TTC549 (cell line): ENCODE results near the gene NAA16.
A peak's percentile ranks its signal among the peaks of the same experiment; 100 is the strongest.

ENCODE experiments used
- FAIRE-seq: peaks from 2 replicates; lab custom pipeline; 2012; peaks lifted over from hg19 to GRCh38; lab: Jason Lieb, UNC

Gene NAA16

DNA sequence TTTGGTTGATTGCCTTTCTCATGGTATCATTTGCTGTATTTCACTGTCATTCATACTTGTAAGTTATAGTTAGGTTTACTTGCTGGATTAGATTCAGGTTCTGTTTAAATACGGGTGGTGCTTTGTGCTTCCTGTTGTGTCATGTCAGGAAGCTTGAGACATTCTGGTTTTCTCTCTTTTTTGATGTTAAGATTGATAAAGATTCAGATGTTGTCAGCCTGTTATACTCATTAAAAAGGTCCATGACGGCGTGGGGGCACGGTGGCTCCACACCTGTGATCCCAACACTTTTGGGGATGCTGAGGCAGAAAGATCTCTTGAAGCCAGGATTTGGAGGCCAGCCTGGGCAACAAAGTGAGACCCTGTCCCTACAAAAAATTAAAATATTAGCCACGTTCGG, 45.7 kb downstream of the NAA16 start:
- FAIRE-seq: no peak

DNA sequence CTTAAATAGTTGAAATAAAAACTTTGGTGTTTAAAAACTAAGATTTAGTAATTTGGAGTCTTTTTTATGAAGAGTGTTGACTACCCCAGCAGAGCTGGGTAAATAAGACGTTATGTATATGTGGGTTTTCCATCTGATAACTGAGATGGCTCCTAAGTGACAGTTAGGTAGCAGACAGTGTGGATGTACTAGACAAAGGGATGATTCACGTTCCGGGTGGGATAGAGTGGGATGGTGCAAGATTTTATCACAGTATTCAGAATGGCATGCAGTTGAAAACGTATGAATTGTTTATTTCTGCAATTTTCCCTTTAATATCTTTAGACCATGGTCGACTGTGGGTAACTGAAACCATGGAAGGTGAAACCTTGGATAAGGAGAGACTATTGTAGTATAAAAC, 50.4 kb downstream of the NAA16 start:
- FAIRE-seq: no peak

DNA sequence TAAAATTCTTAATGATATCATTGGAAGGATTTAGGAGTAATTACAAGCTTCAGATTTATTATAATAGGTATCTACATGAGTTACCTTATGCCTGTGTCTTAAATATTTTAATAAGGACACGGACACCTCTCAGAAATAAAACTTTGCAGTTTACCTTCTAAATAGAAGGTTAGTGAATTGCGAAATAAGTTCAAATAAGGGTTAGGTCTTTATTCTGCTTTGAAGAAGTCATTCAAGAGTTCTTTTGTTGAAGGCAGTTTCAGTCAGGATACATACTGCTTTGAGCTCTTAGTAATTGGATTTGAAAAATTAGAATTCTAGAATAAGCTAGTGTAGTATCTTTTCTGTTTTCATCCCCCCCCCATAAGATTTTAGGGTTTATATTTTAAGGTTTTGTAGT, 53.0 kb downstream of the NAA16 start:
- no peak for FAIRE-seq

GRCh38 chr13:41365631-41366030, 54.6 kb downstream of the NAA16 start:
- no peak for FAIRE-seq

DNA sequence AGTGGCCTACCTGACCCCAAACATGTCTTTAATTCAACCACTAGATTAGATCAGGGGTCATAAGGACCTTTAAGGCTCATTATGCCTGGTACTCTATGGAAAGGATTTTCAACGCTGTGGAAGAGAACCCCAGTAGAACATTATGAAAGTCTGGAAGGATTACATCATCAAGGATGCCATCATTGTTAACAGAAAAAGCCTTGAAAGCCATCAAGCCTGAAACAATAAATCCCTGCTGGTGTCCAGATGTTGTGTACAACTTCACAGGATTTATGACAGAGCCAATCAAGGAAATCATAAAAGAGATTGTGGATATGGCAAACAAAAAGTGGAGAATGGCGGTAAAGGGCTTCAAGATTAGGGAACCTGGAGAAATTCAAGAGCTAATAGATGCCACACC, 59.7 kb downstream of the NAA16 start:
- FAIRE-seq: no peak

GRCh38 chr13:41377446-41377845, 66.4 kb downstream of the NAA16 start:
- FAIRE-seq: no peak

DNA sequence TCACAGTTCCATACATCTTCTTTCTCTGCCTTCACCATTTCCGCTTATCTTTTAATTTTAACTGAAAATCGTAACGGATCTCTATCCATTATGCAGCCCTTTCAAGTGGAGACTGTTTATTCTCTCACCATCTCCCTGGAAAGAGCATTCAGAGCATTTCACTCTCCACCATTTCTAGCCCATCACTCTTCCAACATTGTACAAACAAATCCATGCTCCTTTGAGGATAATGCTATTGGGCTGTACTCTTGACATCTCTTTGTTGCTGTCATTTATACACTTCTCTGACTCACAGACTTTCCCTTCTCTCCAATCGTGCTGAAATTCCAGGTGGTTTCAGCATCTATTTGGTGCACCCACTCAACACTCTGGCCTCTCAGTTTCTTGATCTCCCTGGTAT, 71.4 kb downstream of the NAA16 start:
- no peak for FAIRE-seq

DNA sequence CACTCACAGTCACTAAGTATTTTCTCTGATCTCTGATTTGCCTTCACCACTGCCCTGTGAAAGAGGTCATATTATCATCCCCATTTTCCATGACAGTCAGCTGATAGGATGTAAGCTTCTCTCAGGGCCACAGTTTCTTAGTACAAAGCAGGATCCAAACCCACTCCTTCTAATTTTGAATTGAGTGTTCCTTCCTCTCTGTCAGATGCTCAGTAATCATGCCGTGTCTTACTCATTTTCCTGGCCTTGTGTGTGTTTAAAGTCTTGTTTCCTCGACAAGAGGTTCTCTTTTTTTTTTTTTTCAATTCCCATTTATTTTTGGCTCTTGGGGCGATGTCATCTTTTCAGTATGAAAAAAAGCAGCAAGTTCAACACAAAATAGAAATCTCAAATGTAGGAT, 72.3 kb downstream of the NAA16 start:
- FAIRE-seq: no peak

- FAIRE-seq: peak; percentile 66
Observed at GRCh38 chr13:41384749-41385503, 73.9 kb downstream of the NAA16 start.

- FAIRE-seq: no peak
Observed at GRCh38 chr13:41386211-41386610, 75.1 kb downstream of the NAA16 start.

DNA sequence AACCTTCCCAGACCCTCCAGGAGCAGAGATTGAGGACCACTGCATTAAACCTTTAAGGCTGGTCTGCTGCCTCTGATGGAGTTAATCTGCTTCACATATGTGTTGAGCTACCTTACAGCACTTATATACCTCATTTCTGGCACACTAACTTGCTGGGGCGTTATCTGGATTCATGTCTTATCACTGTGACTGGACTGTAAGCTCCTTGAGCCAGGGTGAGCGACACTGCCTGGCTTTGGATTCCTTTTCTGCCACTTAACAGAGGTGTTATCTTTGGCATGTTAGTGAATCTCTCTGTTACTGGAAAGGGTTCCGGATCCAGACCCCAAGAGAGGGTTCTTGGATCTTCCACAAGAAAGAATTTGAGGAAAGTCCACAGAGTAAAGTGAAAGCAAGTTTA, 76.5 kb downstream of the NAA16 start:
- no peak for FAIRE-seq

DNA sequence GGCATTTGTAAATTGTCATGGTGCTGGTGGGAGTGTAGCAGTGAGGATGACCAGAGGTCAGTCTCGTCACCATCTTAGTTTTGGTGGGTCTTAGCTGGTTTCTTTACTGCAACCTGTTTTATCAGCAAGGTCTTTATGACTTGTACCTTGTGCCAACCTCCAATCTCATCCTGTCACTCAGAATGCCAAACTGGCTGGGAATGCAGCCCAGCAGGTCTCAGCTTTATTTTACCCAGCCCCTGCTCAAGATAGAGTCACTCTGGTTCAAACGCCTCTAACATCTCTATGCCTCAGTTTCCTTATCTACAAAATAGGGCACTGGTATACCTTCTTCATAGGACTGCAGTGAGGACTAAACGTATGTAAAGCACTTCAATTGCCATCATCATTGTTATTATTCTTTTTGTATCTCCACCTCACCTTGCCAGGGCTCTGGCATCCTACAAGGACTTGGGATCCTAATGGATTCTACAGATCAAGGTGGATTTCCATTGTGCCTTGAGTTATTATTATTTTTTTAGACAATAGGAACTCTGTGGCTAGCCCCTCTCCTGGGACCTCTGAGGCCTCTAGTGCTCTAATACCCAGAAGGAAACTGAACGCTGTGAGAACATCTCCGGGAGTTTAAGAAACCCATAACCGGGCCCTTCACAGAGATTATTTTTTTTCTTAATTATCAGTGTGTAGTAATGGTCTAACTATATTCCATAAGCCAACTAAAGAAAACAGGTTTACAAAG, 77.2 kb downstream of the NAA16 start:
- no peak for FAIRE-seq

- no peak for FAIRE-seq
Observed at GRCh38 chr13:41389580-41389979, 78.5 kb downstream of the NAA16 start.

DNA sequence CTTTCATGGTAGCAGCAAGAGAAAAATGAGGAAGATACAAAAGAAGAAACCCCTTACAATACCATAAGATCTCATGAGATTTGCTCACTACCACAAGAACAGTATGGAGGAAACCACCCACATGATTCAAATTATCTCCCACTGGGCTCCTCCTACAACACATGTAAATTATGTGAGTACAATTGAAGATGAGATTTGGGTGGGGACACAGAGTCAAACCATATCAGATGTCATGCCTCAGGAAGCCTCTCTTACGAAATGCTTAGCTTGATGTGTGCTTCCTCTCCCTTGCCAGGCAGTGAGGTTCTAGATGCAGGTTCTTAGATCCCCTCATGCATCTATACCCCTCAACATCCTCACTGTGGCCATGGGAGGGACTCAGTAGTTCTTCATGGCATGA, 83.1 kb downstream of the NAA16 start:
- no peak for FAIRE-seq

GRCh38 chr13:41398494-41399170, 87.6 kb downstream of the NAA16 start:
- no peak for FAIRE-seq

GRCh38 chr13:41401366-41401765, 90.3 kb downstream of the NAA16 start:
- no peak for FAIRE-seq

DNA sequence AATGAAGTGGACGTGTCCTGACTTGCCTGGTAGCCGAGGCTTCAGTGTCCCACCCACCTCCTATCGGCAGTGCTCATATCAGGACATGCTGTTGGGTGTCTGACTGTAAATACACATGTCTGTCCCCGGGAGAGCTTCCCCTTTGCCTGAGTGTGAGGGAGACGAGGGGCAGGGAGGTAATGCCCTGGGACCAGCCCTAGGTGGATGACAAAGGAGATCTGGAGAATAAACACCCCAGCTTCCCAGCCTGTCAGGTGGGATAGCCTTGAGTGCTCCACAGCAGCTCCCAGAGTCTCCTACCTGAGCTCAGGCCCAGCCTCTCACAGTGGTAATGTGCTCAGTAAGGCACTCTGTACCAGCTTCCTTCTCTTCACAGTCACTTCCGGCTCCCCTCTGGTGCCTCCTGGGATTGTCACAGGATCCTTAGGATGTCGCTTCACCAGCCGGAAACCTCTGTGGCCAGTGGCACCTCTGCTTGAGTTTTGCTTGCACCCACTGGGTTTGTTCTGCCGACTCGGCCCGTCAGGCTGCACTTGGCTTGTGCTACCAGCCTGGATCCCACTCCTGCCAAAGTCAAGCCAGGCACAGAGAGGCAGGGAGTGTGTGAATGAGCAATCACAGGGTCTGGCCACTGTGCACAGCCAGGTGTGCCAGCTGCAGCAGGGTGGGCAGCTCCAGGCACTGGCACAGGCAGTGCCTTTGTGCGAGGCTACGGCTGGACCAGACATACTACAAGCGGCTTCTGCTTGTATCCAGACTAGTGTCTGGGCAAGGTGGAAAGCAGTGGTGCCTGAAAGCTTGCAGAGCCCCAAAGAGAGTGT, 91.8 kb downstream of the NAA16 start:
- FAIRE-seq: no peak

GRCh38 chr13:41403983-41404382, 92.9 kb downstream of the NAA16 start:
- FAIRE-seq: no peak

DNA sequence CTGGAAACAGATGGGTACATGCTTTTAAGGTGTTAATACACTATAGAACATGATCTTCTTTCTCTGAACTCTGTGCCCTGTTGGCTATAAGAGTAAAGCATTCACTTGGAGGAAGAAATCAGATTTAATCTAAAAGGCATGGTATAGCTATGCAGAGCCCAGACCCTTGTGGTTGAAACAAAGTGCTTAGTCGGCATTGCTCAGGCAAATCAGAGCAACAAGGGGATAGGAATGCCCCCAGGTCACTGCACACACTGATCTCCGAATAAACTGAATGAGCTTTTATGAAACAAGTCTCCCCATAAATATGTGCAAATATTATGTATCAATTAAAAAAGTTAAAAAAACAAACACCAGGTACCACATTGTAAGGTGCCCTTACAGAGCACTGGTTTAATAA, 94.3 kb downstream of the NAA16 start:
- no peak for FAIRE-seq

GRCh38 chr13:41407380-41407779, 96.3 kb downstream of the NAA16 start:
- no peak for FAIRE-seq

- no peak for FAIRE-seq
Observed at GRCh38 chr13:41408121-41408520, 97.1 kb downstream of the NAA16 start.

DNA sequence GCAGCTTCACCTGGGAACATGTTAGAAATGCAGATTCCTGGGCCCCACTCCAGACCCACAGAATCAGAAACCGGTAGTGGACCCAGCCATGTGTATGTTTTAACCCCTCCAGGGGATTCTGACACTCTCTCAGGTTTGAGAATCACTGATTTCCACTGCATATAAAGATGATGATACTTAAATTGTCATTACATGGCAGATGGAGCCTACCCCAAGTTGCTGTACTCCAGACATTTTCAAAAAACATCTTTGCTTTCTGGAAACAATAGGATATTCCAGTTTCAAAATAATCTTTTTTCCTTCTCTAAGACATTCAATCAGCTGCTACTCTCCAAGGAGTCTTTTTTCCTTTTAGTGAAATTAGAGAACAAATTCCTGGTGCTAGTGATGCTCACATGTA, 97.7 kb downstream of the NAA16 start:
- no peak for FAIRE-seq

DNA sequence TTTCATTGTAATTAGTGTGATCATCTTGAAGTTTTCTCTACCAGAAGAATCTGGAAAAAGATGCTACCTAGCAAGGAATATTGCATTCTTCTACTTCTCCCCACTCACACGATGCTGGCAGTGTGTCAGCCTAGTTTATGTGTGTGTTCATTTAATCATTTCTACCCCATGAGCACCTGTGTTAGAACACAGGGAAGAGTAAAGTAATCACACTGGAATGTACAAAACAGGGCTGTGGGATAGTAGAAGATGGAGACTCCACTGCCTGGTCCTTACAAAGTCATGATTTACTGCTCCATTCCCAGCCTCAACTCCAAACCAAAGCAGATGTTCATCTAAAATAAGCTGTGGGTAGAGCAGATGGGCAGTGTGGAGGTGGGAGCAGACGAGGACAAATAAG, 98.5 kb downstream of the NAA16 start:
- no peak for FAIRE-seq
